Measurements from ENCODE around the gene RBP2.

DNA sequence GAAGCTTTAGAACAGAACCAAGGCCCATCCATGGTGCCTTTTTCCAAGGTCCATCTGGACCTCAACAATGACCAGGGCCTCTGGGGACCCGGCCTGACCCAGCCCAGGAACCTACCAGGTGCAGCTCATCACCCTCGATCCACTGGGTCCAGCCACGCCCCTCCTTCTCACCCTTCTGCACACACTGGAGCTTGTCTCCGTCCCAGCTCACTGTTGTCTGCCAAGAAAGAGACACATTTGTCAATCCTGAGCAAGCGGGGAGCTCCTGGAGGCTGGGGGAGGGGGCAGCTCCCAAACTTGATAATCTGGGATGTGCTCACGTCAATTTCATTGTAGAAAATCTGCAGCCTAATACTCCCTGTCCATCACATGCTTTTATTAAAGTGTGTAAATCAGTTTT, 42.0 kb upstream of the RBP2 start:
- no peak for TF ChIP-seq EZH2phosphoT487 (IDR thresholded peaks at IDR 0.05; ENCODE audit: low read depth)
- TF ChIP-seq, protein P1, sequence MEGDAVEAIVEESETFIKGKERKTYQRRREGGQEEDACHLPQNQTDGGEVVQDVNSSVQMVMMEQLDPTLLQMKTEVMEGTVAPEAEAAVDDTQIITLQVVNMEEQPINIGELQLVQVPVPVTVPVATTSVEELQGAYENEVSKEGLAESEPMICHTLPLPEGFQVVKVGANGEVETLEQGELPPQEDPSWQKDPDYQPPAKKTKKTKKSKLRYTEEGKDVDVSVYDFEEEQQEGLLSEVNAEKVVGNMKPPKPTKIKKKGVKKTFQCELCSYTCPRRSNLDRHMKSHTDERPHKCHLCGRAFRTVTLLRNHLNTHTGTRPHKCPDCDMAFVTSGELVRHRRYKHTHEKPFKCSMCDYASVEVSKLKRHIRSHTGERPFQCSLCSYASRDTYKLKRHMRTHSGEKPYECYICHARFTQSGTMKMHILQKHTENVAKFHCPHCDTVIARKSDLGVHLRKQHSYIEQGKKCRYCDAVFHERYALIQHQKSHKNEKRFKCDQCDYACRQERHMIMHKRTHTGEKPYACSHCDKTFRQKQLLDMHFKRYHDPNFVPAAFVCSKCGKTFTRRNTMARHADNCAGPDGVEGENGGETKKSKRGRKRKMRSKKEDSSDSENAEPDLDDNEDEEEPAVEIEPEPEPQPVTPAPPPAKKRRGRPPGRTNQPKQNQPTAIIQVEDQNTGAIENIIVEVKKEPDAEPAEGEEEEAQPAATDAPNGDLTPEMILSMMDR (IDR thresholded peaks at IDR 0.05; ENCODE audit: low read depth, low read length), result no peak

Data from OCI-LY3 (cell line).